DMS53 (cell line): ENCODE measurements around the gene OR4P4.

ENCODE experiments used
- DNase-seq: peaks from one replicate; lab custom pipeline; 2025; lab: John Stamatoyannopoulos, UW

The OR4P4 gene

GRCh38 chr11:55634813-55635212, at the start of gene OR4P4:
OR4P4 (plus strand) TSS chr11:55635113.
- no peak for DNase-seq

GRCh38 chr11:55607545-55607944, 27.4 kb upstream of the OR4P4 start, which contains the start of gene OR4C11:
OR4C11 (minus strand) TSS chr11:55607645; CDS start chr11:55604373, 3,272 bp downstream.
- no peak for DNase-seq

GRCh38 chr11:55624531-55624930, 10.4 kb upstream of the OR4P4 start:
- no peak for DNase-seq

GRCh38 chr11:55648027-55648426, 13.1 kb downstream of the OR4P4 start, which contains the start of gene OR4S2:
OR4S2 (plus strand) TSS chr11:55648327; CDS start chr11:55650904, 2,577 bp downstream.
- DNase-seq, result no peak

- no peak for DNase-seq
Measured at GRCh38 chr11:55652560-55652959, 17.6 kb downstream of the OR4P4 start.

DNA sequence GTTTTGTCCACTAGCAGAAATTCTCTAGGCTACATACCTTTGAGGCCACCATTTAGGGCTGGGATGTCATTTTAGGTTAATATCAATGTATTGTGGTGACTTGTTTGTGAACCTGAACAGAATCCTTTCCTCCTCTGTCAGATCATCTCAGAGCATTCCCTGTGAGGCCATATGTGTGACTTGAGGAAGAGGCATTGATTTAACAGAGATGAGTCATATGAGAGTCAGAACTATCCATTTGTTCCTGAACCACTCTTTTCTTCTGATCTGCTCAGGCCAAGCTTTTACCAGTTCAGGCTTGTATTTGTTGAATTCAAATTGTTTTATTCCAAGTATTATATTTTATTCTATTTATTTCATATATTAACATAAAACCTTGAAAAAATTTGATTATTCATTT, 20.2 kb downstream of the OR4P4 start:
- no peak for DNase-seq

DNA sequence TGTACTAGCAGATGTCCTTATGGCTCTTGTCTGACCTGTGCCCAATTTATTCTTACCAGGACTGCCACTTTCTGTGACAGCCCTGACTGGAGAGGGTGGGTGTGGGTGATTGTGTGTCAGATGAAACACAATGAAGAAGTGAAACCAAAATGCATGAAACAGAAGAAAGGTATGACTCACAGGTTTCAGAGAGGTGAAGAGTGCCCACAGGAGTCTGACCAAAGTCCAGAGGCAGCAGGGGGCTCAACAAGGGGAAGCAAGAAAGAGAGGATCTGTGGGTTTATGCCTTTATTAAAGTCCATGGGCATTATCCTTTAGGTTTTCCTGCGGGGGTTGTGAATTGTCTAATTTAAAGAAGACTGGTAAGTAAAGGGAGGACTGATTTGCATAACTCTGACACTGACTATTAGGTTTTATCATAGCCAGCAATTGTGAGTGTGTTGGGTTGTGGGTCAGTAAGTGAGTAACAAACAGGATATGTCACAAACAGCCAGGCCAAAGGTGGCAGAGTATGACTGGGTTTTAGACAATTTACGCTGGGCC, 23.2 kb downstream of the OR4P4 start:
- DNase-seq, result no peak

DNA sequence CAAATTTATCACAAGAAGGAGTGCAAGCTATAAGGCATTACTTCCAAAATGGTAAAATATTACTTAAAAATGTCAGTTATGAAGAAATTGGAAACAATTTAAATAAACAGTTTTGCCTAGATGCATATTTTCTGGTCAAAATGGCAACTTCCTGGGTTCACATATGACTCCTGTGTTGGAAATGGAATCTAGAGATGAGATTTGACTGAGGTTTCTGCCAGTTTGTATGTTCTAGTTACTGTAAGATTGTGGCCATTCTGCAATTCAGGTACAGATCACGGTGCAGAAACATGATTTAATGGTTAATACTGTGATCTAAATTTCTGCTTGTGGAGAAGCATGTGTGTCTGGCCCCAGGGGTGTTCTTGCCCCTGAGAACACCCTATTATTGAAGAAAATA, 23.7 kb downstream of the OR4P4 start:
- no peak for DNase-seq

DNA sequence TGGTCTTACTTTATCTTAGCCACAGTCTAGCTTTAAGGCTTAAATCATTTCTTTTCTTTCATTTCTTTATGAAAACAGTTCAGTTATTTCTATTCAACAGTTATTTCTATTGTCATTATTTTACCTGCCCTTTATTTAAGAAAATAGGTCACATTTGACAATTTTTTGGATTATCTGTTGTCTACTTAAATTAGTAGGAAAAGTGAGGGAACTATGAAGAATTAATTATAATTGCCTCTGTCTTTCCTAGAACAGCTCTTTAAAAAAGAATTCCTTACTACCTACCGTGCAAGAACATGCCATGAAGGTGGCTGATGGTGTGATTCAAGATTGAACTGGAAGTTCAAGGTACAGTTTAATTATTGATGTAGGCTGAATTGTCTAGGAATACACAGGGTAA, 27.0 kb downstream of the OR4P4 start, which contains the start of gene OR4C6:
Gene OR4C6, plus strand, starts transcription at position 301 of the 400 bp plus-strand sequence. CDS start 2,966 bp downstream, outside the sequence.
- no peak for DNase-seq

DNA sequence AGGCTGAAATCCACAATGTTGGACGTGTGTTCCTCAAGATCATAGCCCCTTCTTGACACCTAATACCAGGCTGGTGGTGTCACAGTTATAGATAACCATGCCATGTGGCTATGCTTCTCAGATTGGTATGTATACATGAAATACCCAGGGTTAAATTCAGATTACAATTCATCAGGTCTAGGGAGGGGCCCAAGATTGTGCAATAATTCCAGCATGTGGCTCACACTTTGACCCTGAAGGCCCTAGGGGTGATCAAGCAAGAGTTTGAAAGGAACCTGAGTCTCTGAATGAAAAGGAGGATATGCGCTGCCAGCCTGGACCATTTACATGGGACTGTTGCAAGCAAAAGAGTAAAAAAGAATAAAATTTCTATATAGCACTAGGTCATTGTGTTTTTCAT, 34.5 kb downstream of the OR4P4 start:
- DNase-seq, result no peak

DNA sequence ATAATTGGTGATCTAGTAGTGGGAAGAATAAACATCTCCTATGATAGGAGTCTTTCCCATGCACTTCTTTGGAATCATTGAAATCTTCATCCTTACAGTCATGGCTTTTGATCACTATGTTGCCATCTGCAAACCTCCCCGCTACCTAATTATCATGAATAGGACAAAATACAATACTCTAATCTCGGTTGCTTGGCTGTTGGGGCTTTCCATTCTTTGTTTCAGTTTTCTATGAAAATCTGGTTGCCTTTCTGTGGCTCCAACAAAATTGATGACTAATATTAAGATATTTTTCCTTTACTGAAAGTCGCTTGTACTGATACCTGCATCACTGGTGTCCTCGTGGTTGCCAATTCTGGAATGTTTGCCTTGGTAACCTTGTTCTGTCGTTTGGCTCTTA, 38.9 kb downstream of the OR4P4 start:
- no peak for DNase-seq
